Measurements from ENCODE around the gene PCNT.

Gene PCNT, protein sequence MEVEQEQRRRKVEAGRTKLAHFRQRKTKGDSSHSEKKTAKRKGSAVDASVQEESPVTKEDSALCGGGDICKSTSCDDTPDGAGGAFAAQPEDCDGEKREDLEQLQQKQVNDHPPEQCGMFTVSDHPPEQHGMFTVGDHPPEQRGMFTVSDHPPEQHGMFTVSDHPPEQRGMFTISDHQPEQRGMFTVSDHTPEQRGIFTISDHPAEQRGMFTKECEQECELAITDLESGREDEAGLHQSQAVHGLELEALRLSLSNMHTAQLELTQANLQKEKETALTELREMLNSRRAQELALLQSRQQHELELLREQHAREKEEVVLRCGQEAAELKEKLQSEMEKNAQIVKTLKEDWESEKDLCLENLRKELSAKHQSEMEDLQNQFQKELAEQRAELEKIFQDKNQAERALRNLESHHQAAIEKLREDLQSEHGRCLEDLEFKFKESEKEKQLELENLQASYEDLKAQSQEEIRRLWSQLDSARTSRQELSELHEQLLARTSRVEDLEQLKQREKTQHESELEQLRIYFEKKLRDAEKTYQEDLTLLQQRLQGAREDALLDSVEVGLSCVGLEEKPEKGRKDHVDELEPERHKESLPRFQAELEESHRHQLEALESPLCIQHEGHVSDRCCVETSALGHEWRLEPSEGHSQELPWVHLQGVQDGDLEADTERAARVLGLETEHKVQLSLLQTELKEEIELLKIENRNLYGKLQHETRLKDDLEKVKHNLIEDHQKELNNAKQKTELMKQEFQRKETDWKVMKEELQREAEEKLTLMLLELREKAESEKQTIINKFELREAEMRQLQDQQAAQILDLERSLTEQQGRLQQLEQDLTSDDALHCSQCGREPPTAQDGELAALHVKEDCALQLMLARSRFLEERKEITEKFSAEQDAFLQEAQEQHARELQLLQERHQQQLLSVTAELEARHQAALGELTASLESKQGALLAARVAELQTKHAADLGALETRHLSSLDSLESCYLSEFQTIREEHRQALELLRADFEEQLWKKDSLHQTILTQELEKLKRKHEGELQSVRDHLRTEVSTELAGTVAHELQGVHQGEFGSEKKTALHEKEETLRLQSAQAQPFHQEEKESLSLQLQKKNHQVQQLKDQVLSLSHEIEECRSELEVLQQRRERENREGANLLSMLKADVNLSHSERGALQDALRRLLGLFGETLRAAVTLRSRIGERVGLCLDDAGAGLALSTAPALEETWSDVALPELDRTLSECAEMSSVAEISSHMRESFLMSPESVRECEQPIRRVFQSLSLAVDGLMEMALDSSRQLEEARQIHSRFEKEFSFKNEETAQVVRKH (N-terminal part only)

DNA sequence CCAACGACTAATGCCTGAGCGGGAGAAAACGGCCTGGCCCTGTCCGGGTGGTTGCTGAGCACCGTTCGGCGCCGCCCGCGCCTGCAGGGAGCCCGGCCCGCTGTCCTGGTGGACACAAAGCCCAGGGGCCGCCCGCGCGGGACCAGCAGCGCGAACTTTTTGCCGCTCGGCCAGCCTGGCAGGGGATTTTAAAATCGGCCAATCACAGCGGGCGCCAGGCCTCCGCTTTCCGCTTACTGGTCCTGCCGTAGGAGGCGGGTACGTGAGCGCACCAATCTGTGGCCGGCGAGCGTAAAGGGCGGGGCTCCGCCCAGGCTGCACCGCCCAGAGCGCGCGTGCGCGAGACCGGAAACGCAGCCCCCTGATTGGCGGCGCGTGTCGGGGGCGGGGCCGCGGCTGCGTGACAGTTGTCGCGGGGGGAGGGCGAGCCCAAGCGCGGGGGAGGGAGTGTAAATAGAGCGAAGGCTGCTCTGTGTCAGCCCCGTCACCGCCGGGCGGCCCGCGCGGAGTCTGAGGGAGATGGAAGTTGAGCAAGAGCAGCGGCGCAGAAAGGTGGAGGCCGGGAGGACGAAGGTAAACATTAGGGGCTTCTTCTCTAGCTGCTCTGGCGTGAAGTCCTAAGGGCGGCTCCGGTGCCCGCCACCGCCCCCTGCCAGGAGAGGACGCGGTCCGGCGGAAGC is at the start of gene PCNT, which contains the start of gene C21orf58:
Gene PCNT (plus strand): TSS at position 447 of the 680 bp plus-strand sequence. CDS start 73 bp downstream, at position 520.
Gene C21orf58 (minus strand): TSS at position 161 of the 680 bp plus-strand sequence. CDS start 1,132 bp downstream, outside the sequence.
- peak; percentile 98 for DNase-seq

- no peak for DNase-seq
These were observed 49.1 kb upstream of the PCNT start for GRCh38 chr21:46274797-46275390.

DNA sequence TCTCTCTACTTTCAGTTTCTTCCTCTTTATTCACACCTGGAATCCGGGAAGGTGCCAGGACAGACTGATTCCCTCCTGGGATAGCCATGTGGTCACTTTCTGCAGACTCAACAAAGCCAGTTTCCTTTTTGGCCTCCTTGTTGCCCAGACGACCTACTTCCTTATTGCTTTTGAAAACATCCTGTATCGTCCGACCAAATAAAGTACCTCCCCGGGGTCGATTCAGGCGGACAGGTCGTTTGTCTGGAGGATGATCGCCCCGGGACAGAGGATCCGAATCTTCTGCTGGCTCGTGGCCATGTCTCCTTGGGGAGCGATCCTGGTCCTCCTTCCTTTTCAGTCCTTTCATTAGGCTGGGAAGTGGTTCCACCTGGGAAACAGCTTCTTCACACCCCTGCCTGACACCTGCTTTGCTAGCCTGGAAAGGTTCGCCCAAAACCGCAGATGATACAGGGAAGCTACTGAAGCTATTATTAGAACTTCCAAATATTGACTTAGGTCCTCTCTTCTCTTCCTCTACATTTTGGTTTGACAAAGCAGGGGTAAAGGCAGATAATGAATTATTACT is 39.8 kb upstream of the PCNT start:
- DNase-seq: no peak

DNA sequence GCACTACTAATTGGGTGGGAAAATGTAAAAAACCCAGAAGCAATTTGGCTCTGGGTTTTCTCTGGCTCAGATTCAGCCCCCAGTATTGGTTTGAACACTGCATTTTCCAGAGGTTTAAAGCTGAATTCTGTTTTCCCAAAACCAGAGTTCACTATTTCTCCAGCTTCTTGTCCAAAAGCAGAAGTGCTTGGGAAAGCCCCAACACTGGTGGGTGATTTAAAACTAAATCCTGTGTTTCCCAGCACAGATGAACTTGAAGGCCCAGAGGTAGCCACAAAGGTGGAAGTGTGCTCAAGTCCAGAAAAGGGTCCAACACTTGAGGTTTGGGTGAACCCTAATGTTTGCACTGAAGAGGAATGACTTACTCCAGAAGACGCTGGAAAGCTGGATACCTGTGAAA is 39.2 kb upstream of the PCNT start:
- no peak for DNase-seq

GRCh38 chr21:46285206-46285661 is 38.7 kb upstream of the PCNT start, which contains the start of gene MCM3AP:
MCM3AP (minus strand) TSS chr21:46285611; CDS start chr21:46285286, 325 bp downstream.
- DNase-seq: no peak

- peak; percentile 93 for DNase-seq
These were observed 38.0 kb upstream of the PCNT start, which contains the start of gene YBEY for GRCh38 chr21:46285761-46286647. YBEY (plus strand) TSS chr21:46286342; CDS start chr21:46286914, 572 bp downstream.

DNA sequence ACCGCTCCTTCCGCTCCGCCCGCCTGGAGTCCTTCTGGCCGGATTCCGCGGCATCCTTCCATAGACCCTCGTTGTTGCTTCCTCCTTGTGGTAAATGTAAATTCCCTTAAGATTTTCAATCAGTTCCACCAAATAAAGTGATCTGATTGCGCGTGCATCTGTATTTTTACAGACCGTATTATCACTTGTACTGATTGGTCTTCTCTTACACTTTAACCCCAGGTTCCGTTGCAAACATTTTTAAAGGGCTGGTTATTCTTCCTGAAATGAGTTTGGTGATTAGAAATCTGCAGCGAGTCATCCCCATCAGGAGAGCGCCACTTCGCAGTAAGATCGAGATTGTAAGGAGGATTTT is 37.3 kb upstream of the PCNT start:
- no peak for DNase-seq

- no peak for DNase-seq
These were observed 36.4 kb upstream of the PCNT start for GRCh38 chr21:46287541-46287940.

DNA sequence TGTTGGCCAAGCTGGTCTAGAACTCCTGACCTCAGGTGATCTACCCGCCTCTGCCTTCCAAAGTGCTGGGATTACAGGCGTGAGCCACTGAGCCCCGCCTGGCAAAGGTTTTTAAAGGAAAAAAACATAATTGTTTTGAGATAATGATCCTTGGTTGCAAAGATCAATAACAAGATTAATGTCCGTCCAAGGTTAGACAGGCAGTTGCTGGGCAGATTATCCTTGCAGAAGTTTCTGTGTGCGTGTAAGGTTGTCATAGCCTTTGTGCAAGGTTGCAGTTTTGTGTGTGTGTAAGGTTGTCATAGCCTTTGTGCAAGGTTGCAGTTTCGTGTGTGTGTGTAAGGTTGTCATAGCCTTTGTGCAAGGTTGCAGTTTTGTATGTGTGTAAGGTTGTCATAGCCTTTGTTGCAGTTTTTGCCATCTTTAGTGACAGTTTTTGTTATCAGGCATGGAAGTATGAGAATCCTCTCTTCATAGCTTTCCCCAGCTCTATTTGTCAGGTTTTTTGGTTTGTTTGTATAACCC is 34.2 kb upstream of the PCNT start:
- no peak for DNase-seq

GRCh38 chr21:46291561-46291960 is 32.4 kb upstream of the PCNT start:
- DNase-seq: no peak

GRCh38 chr21:46294647-46295176 is 29.2 kb upstream of the PCNT start:
- DNase-seq: no peak

DNA sequence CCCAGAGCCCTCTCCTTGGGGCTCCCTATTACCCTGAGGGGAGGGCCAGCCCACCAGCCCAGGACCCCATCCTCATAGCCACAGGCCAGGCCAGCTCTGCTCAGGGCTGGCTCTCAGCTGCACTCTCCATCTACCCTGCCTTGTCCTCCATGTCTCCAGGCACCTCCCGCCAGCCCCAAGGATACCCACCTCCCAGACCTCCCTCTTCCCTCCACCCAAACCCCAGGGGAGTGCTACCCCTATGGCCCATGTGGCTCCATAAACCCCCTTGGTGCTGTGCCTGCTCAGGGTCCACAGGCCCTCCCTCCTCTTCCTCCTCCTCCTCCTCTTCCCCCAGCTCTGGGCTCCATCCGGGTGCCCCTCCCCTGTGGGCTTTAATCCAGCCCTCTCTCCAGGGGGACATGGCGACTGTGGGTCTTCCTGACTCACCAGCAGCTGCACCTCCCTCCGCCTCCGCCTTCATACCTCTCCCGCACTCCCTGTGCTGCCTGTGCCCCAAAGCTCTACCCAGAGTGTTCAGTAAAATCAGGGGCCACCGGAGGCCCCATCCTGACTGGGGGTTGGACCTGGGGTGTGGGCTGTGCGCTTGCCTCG is 28.7 kb upstream of the PCNT start:
- DNase-seq: no peak

GRCh38 chr21:46295996-46296752 is 27.8 kb upstream of the PCNT start:
- DNase-seq: peak; percentile 75

- DNase-seq: no peak
These were observed 26.4 kb upstream of the PCNT start for GRCh38 chr21:46297338-46298271.

- DNase-seq: no peak
These were observed 24.8 kb upstream of the PCNT start for GRCh38 chr21:46299167-46299566.

- DNase-seq: no peak
These were observed 22.2 kb upstream of the PCNT start for GRCh38 chr21:46301759-46302158.

DNA sequence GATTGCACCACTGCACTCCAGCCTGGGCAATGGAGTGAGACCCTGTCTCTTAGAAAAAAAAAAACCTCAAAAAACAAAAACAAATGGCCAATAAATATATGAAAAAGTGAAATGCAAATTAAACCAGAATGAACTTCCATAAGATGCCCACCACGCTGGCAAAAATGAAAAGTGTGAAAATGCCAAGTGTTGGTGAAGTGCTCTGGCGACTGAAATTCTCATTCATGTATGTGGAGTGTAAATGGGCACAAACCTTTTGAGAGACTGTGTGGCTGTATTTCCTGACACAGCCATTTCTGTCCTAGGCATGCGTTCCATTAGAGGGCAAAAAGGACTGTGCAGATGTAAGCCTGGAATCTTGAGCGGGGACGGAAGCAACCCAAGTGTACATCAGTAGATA is 19.5 kb upstream of the PCNT start:
- no peak for DNase-seq
